AG04450 (cell line): ENCODE data around the gene PBX1. TPM values are rescaled to one million over a fixed set of nuclear protein-coding genes. Genes with fewer than 3 reads are reported as not detected.
A peak's percentile ranks its signal among the peaks of the same experiment; 100 is the strongest.

ENCODE experiments used
- CTCF ChIA-PET: fragments of 300-600, 350-600 bp; formaldehyde crosslinking; extraction: SDS; loops from one replicate; lab custom pipeline; 2022; ENCODE audit warnings: antibody characterized with exemption, inconsistent platforms; lab: Charles Lee
- POLR2A ChIA-PET: fragments of 350-600 bp; formaldehyde crosslinking; extraction: SDS; loops from one replicate; lab custom pipeline; 2021; ENCODE audit warnings: antibody characterized with exemption, inconsistent platforms; lab: Yijun Ruan, JAX
- DNase-seq: peaks from one replicate; pipeline ENCODE4 v3.0.0-alpha.2; 2011; ENCODE audit warnings: low read depth, low spot score
- H3K27ac ChIP-seq: one replicate; pipeline ENCODE4 v1.5.1; 2012; ENCODE audit warnings: low read depth, low read length, control low read depth
- H3K27me3 ChIP-seq: one replicate; pipeline ENCODE4 v1.6.0; 2012; ENCODE audit warnings: low read length; ENCODE audit not compliant: control insufficient read depth, insufficient read depth
- H3K4me3 ChIP-seq: 2 replicates; pipeline ENCODE4 v1.5.1; 2011; ENCODE audit warnings: mild to moderate bottlenecking, low read depth, low read length, control low read depth
- H3K9me3 ChIP-seq: 2 replicates; pipeline ENCODE4 v1.5.1; 2012; ENCODE audit warnings: low read length; ENCODE audit not compliant: control insufficient read depth, insufficient read depth
- CTCF ChIP-seq: IDR thresholded peaks from 2 replicates; pipeline ENCODE4 v1.5.1; 2011; ENCODE audit warnings: low read depth, low read length, control low read depth, inconsistent platforms
- polyA plus RNA-seq: library from polyadenylated mRNA; depleted of rRNA; stranded (reverse); fragments of >200 nt; gene quantifications from 2 replicates; pipeline ENCODE4 v1.2.3, GENCODE V29; 2011

PBX1 gene
- polyA plus RNA-seq, 1 experiment: 49.9 TPM

- POLR2A ChIA-PET: interaction anchor here (1.0 kb wide), 1 partner anchor 59 kb away, joined by 3 read pairs; the partner anchor contains the start of gene PBX1
- CTCF ChIA-PET: interaction anchor here (1.2 to 1.8 kb wide), 3 partner anchors 8 to 169 kb away, joined by 7 to 14 read pairs (median 11); no protein-coding TSS in a partner anchor
Measured at GRCh38 chr1:164617377-164618201, 58.6 kb downstream of the PBX1 start.

GRCh38 chr1:164618202-164618564 lies 59.2 kb downstream of the PBX1 start:
- CTCF ChIA-PET: interaction anchor here (0.6 to 1.2 kb wide), 3 partner anchors 54 to 495 kb away, joined by 3 to 14 read pairs (median 3); no protein-coding TSS in a partner anchor
- no peaks in the 10 kb centered on the region for H3K9me3 ChIP-seq
- no peak for TF ChIP-seq CTCF
- POLR2A ChIA-PET: interaction anchor here (1.0 kb wide), 1 partner anchor 59 kb away, joined by 3 read pairs; the partner anchor contains the start of gene PBX1
- H3K4me3 ChIP-seq: no peak overlapping the region
- no peak overlapping the region for H3K27ac ChIP-seq
- no peaks in the 10 kb centered on the region for H3K27me3 ChIP-seq
- DNase-seq: no peak

More at GRCh38 chr1:164617377-164618201, 58.6 kb downstream of the PBX1 start:
- no peaks in the 10 kb centered on the region for H3K27me3 ChIP-seq
- H3K9me3 ChIP-seq: no peaks in the 10 kb centered on the region
- no peak for DNase-seq
- H3K4me3 ChIP-seq: no peak overlapping the region
- H3K27ac ChIP-seq: no peak overlapping the region
- TF ChIP-seq CTCF: peak; percentile 65

- H3K27me3 ChIP-seq: no peaks in the 10 kb centered on the region
- H3K4me3 ChIP-seq: no peak overlapping the region
- ChIA-PET CTCF (interaction anchor here (1.0 to 1.2 kb wide), 2 partner anchors 53 to 168 kb away, joined by 3 to 14 read pairs; no protein-coding TSS in a partner anchor), POLR2A (interaction anchor here (1.0 kb wide), 1 partner anchor 60 kb away, joined by 3 read pairs; the partner anchor contains the start of gene PBX1)
- no peak for TF ChIP-seq CTCF
- DNase-seq: no peak
- H3K9me3 ChIP-seq: no peaks in the 10 kb centered on the region
- H3K27ac ChIP-seq: no peak overlapping the region
Measured at GRCh38 chr1:164619006-164619784, 60.2 kb downstream of the PBX1 start.

- Histone ChIP-seq H3K4me3 (no peak overlapping the region), H3K27me3 (no peaks in the 10 kb centered on the region), H3K27ac (no peak overlapping the region), H3K9me3 (no peaks in the 10 kb centered on the region)
- ChIA-PET POLR2A (interaction anchor here (0.7 kb wide), 2 partner anchors 16 to 80 kb away, joined by 3 to 5 read pairs; no protein-coding TSS in a partner anchor), CTCF (interaction anchor here (0.7 to 1.1 kb wide), 2 partner anchors 9 to 166 kb away, joined by 4 read pairs; no protein-coding TSS in a partner anchor)
- no peak for DNase-seq
- no peak for TF ChIP-seq CTCF
Measured at GRCh38 chr1:164622068-164622845, 63.3 kb downstream of the PBX1 start.
